MM.1S (cell line): ENCODE results near the gene FOXO3.

Source experiments
- DNase-seq: peaks from one replicate; pipeline ENCODE4 v3.0.0-alpha.2; 2015
- H2AFZ ChIP-seq: fragments of 300-600 bp; sonication (generic); 2 replicates; pipeline ENCODE4 v1.6.0; 2016; ENCODE audit warnings: antibody characterized with exemption, low read length
- H3F3A ChIP-seq: fragments of 300-600 bp; sonication (generic); 2 replicates; pipeline ENCODE4 v1.6.1; 2016; ENCODE audit warnings: mild to moderate bottlenecking, antibody characterized with exemption, low read length, moderate library complexity, mixed read lengths; ENCODE audit not compliant: insufficient read depth
- H3K27ac ChIP-seq: fragments of 300-600 bp; sonication (generic); 2 replicates; pipeline ENCODE4 v1.5.1; 2016; ENCODE audit warnings: mild to moderate bottlenecking, low read length
- H3K27me3 ChIP-seq: fragments of 300-600 bp; sonication (generic); replicated peaks from 2 replicates; pipeline ENCODE4 v1.6.0; 2016; ENCODE audit warnings: low read length; ENCODE audit not compliant: insufficient read depth
- H3K36me3 ChIP-seq: fragments of 300-600 bp; sonication (generic); replicated peaks from 2 replicates; pipeline ENCODE4 v1.6.1; 2016; ENCODE audit warnings: mild to moderate bottlenecking, low read length, mixed read lengths; ENCODE audit not compliant: insufficient read depth
- H3K4me1 ChIP-seq: fragments of 300-600 bp; sonication (generic); 2 replicates; pipeline ENCODE4 v1.6.1; 2016; ENCODE audit warnings: low read length, mixed read lengths
- H3K4me2 ChIP-seq: fragments of 300-600 bp; sonication (generic); 2 replicates; pipeline ENCODE4 v1.6.0; 2016; ENCODE audit warnings: low read depth, low read length
- H3K4me3 ChIP-seq: fragments of 300-600 bp; sonication (generic); 2 replicates; pipeline ENCODE4 v1.5.1; 2016; ENCODE audit warnings: low read length, mixed read lengths
- H3K79me2 ChIP-seq: fragments of 300-600 bp; sonication (generic); 2 replicates; pipeline ENCODE4 v1.6.1; 2016; ENCODE audit warnings: mixed run types, low read length, mixed read lengths
- H3K9ac ChIP-seq: fragments of 300-600 bp; sonication (generic); 2 replicates; pipeline ENCODE4 v1.6.1; 2016; ENCODE audit warnings: low read length, mixed read lengths
- H3K9me2 ChIP-seq: fragments of 300-600 bp; sonication (generic); replicated peaks from 2 replicates; pipeline ENCODE4 v1.6.1; 2016; ENCODE audit warnings: mild to moderate bottlenecking, low read length, mixed read lengths; ENCODE audit not compliant: insufficient read depth
- H3K9me3 ChIP-seq: fragments of 300-600 bp; sonication (generic); replicated peaks from 2 replicates; pipeline ENCODE4 v1.6.1; 2016; ENCODE audit warnings: mild to moderate bottlenecking, low read length, mixed read lengths; ENCODE audit not compliant: insufficient read depth
- H4K20me1 ChIP-seq: fragments of 300-600 bp; sonication (generic); 2 replicates; pipeline ENCODE4 v1.6.1; 2016; ENCODE audit warnings: mild to moderate bottlenecking, low read length, moderate library complexity, mixed read lengths; ENCODE audit not compliant: insufficient read depth
- CTCF ChIP-seq: fragments of 300-600 bp; sonication (generic); IDR thresholded peaks from 2 replicates; pipeline ENCODE4 v1.5.1; 2016; ENCODE audit warnings: antibody characterized with exemption, low read length, mixed read lengths
- EZH2 ChIP-seq: fragments of 300-600 bp; sonication (generic); optimal IDR thresholded peaks from 2 replicates; pipeline ENCODE3; 2017; ENCODE audit warnings: low read depth, mild to moderate bottlenecking, antibody characterized with exemption, low read length, mixed read lengths
- EZH2phosphoT487 ChIP-seq: fragments of 300-600 bp; sonication (generic); IDR thresholded peaks from 2 replicates; pipeline ENCODE4 v1.6.1; 2018; ENCODE audit warnings: antibody characterized with exemption, low read length

Gene FOXO3

DNA sequence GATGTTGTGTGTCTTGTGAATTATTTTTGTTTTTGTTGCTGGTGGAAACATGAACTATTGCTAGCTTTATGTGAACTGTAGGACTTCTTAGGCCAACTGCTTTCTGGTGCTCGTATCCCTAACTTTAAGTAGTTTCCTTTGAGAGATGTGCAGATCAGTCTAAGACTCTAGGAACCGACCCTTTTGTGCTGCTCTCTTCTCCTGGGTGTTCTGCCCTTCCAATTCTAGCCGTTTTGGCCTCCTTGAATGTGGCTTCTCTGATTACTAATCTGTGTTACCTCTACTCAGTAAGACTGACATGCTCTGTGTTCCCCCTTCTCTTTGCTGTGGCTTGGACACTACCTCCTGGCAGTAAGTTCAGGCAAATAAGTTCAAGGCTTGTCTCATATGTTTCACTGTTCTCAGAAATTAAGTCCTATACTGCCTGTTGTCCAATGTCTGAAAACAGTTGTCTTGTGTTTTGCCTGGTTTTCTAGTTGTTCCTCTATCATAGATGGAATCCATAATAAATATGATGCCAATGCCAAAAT is 58.0 kb downstream of the FOXO3 start:
- H3K9me2 ChIP-seq: no peaks in the 10 kb centered on the region
- H2AFZ ChIP-seq: no peak overlapping the region
- TF ChIP-seq EZH2 (no peak), EZH2phosphoT487 (no peak), CTCF (no peak)
- no peaks in the 10 kb centered on the region; the same call in 1 of the 2 replicates for H3K36me3 ChIP-seq
- H3K9ac ChIP-seq: peak overlapping the region; percentile 90
- H3K79me2 ChIP-seq: peaks cover 100% of the 10 kb centered on the region
- H3K9me3 ChIP-seq: no peaks in the 10 kb centered on the region
- DNase-seq: no peak
- peak overlapping the region; percentile 45 for H3K4me3 ChIP-seq
- peaks cover 88% of the 10 kb centered on the region for H3F3A ChIP-seq
- no peaks in the 10 kb centered on the region for H3K27me3 ChIP-seq
- peak overlapping the region; percentile 88 for H3K4me2 ChIP-seq
- H3K27ac ChIP-seq: peak overlapping the region; percentile 97
- peaks cover 71% of the 10 kb centered on the region for H3K4me1 ChIP-seq
- H4K20me1 ChIP-seq: no peaks in the 10 kb centered on the region

GRCh38 chr6:108619431-108620197 is 58.9 kb downstream of the FOXO3 start:
- Histone ChIP-seq H2AFZ (no peak overlapping the region), H3F3A (peaks cover 89% of the 10 kb centered on the region), H3K4me1 (peaks cover 78% of the 10 kb centered on the region), H3K9me2 (no peaks in the 10 kb centered on the region), H3K36me3 (no peaks in the 10 kb centered on the region; the same call in 1 of the 2 replicates), H3K27me3 (no peaks in the 10 kb centered on the region), H3K9me3 (no peaks in the 10 kb centered on the region), H3K4me3 (peak overlapping the region; percentile 45; the same call in 1 of the 2 replicates), H3K27ac (peak overlapping the region; percentile 97), H3K79me2 (peaks cover 100% of the 10 kb centered on the region), H4K20me1 (no peaks in the 10 kb centered on the region), H3K9ac (peak overlapping the region; percentile 90), H3K4me2 (peak overlapping the region; percentile 88)
- TF ChIP-seq EZH2 (no peak), CTCF (no peak), EZH2phosphoT487 (no peak)
- no peak for DNase-seq

- H3K4me2 ChIP-seq: peak overlapping the region; percentile 88
- DNase-seq: no peak
- H3K36me3 ChIP-seq: no peaks in the 10 kb centered on the region; the same call in 1 of the 2 replicates
- no peaks in the 10 kb centered on the region for H3K9me2 ChIP-seq
- peaks cover 100% of the 10 kb centered on the region for H3K79me2 ChIP-seq
- no peaks in the 10 kb centered on the region for H3K9me3 ChIP-seq
- H4K20me1 ChIP-seq: peaks cover 5% of the 10 kb centered on the region; the same call in 1 of the 2 replicates
- H3K9ac ChIP-seq: peak overlapping the region; percentile 90
- peaks cover 91% of the 10 kb centered on the region for H3F3A ChIP-seq
- H3K4me1 ChIP-seq: peaks cover 89% of the 10 kb centered on the region
- no peak overlapping the region for H2AFZ ChIP-seq
- TF ChIP-seq CTCF (no peak), EZH2phosphoT487 (no peak), EZH2 (no peak)
- H3K27me3 ChIP-seq: no peaks in the 10 kb centered on the region
- peak overlapping the region; percentile 97 for H3K27ac ChIP-seq
- peak overlapping the region; percentile 12; the same call in 1 of the 2 replicates for H3K4me3 ChIP-seq
These were observed 60.4 kb downstream of the FOXO3 start for GRCh38 chr6:108621117-108621516.
